Ovary (tissue), 3 donors: Measurements from ENCODE around the gene MRPL4.

Experiments used
- CTCF ChIP-seq, 3 donors: fragments of 450-650 bp in 2 of 3; fragments of 200-600 bp in 1 of 3; IDR thresholded peaks; one replicate each; pipeline versions ENCODE4 v1.5.1 to v1.8.0; 2016 to 2022; ENCODE audit warnings: antibody characterized with exemption in 3 of 3, mild to moderate bottlenecking in 1 of 3
- POLR2A ChIP-seq: fragments of 450-650 bp; IDR thresholded peaks from one replicate; pipeline ENCODE4 v1.6.1; 2017; ENCODE audit warnings: antibody characterized with exemption, mild to moderate bottlenecking, moderate library complexity
- donor health status: DM: no; HTN: no; CAD: no.

GRCh38 chr19:10256551-10256950 is 4.5 kb downstream of the MRPL4 start:
- TF ChIP-seq CTCF (IDR thresholded peaks at IDR 0.05) (no peak), POLR2A (no peak)
